HG02798 (cell line): ENCODE measurements around the gene USP36.
"Not testable (repeated sequence)": the region's sequence is repeated elsewhere in the genome, so short reads cannot be mapped to it uniquely, and the experiment has no call there.

Experiments used
- ATAC-seq: cut with Tn5 transposase; IDR thresholded peaks from one replicate; pipeline ENCODE4 v1.9.1; 2021; ENCODE audit warnings: mild to moderate bottlenecking; ENCODE audit not compliant: unreplicated experiment, poor library complexity

Gene USP36

GRCh38 chr17:78779850-78780249, 60.8 kb downstream of the USP36 start:
- ATAC-seq: no peak

GRCh38 chr17:78779286-78779651, 61.3 kb downstream of the USP36 start:
- not testable (repeated sequence) for ATAC-seq

GRCh38 chr17:78777881-78778280, 62.7 kb downstream of the USP36 start:
- ATAC-seq: no peak

- ATAC-seq: peak; percentile 48
Observed at GRCh38 chr17:78774956-78775571, 65.5 kb downstream of the USP36 start.

- no peak for ATAC-seq
Observed at GRCh38 chr17:78774453-78774852, 66.2 kb downstream of the USP36 start.

- ATAC-seq: no peak
Observed at GRCh38 chr17:78771758-78772382, 68.7 kb downstream of the USP36 start.

- ATAC-seq: no peak
Observed at GRCh38 chr17:78769196-78769773, 71.3 kb downstream of the USP36 start.

GRCh38 chr17:78767806-78768205, 72.8 kb downstream of the USP36 start:
- no peak for ATAC-seq

- no peak for ATAC-seq
Observed at GRCh38 chr17:78766743-78767294, 73.8 kb downstream of the USP36 start.

- ATAC-seq: no peak
Observed at GRCh38 chr17:78766225-78766624, 74.4 kb downstream of the USP36 start.

GRCh38 chr17:78765821-78766220, 74.8 kb downstream of the USP36 start:
- ATAC-seq: no peak

- ATAC-seq: no peak
Observed at GRCh38 chr17:78764871-78765270, 75.7 kb downstream of the USP36 start.

GRCh38 chr17:78763561-78763960, 77.1 kb downstream of the USP36 start:
- ATAC-seq: no peak

- no peak for ATAC-seq
Observed at GRCh38 chr17:78761789-78762406, 78.7 kb downstream of the USP36 start.

GRCh38 chr17:78759969-78760352, 80.7 kb downstream of the USP36 start:
- ATAC-seq: no peak

- no peak for ATAC-seq
Observed at GRCh38 chr17:78759203-78759968, 81.2 kb downstream of the USP36 start.

- no peak for ATAC-seq
Observed at GRCh38 chr17:78753316-78754250, 87.0 kb downstream of the USP36 start.

GRCh38 chr17:78751447-78752161, 89.0 kb downstream of the USP36 start:
- ATAC-seq: no peak

- not testable (repeated sequence) for ATAC-seq
Observed at GRCh38 chr17:78751000-78751399, 89.6 kb downstream of the USP36 start.
